HG03060 (cell line): ENCODE measurements around the gene BSN.
A peak's percentile ranks its signal among the peaks of the same experiment; 100 is the strongest.
"Not testable (repeated sequence)": the region's sequence is repeated elsewhere in the genome, so short reads cannot be mapped to it uniquely, and the experiment has no call there.

Source experiments
- ATAC-seq: cut with Tn5 transposase; IDR thresholded peaks from one replicate; pipeline ENCODE4 v1.9.1; 2021; ENCODE audit warnings: low read depth, moderate number of reproducible peaks; ENCODE audit not compliant: unreplicated experiment

Gene BSN

GRCh38 chr3:49667701-49668413, 113.6 kb downstream of the BSN start:
- ATAC-seq, result no peak

- no peak for ATAC-seq
Observed at GRCh38 chr3:49668414-49668797, 114.1 kb downstream of the BSN start.

- no peak for ATAC-seq
Observed at GRCh38 chr3:49668861-49669260, 114.6 kb downstream of the BSN start.

- ATAC-seq, result no peak
Observed at GRCh38 chr3:49669352-49669751, 115.1 kb downstream of the BSN start.

GRCh38 chr3:49670940-49671290, 116.6 kb downstream of the BSN start:
- ATAC-seq, result no peak

GRCh38 chr3:49671291-49672288, 117.3 kb downstream of the BSN start:
- ATAC-seq, result no peak

- ATAC-seq, result no peak
Observed at GRCh38 chr3:49673121-49673714, 118.9 kb downstream of the BSN start.

GRCh38 chr3:49673715-49674496, 119.6 kb downstream of the BSN start, which contains the start of gene APEH:
TSS of gene APEH (plus strand) at chr3:49674351. CDS start at chr3:49674402, 51 bp downstream.
- ATAC-seq, result peak; percentile 45

GRCh38 chr3:49674497-49674983, 120.3 kb downstream of the BSN start:
- no peak for ATAC-seq

- ATAC-seq, result no peak
Observed at GRCh38 chr3:49675912-49676311, 121.6 kb downstream of the BSN start.

- no peak for ATAC-seq
Observed at GRCh38 chr3:49680493-49681231, 126.4 kb downstream of the BSN start.

- no peak for ATAC-seq
Observed at GRCh38 chr3:49681232-49681522, 126.9 kb downstream of the BSN start.

GRCh38 chr3:49681543-49681942, 127.3 kb downstream of the BSN start:
- no peak for ATAC-seq

GRCh38 chr3:49683162-49683561, 128.9 kb downstream of the BSN start:
- no peak for ATAC-seq

GRCh38 chr3:49684453-49684852, 130.2 kb downstream of the BSN start:
- not testable (repeated sequence) for ATAC-seq

GRCh38 chr3:49685103-49685502, 130.8 kb downstream of the BSN start:
- not testable (repeated sequence) for ATAC-seq

- not testable (repeated sequence) for ATAC-seq
Observed at GRCh38 chr3:49685846-49686245, 131.6 kb downstream of the BSN start.

- not testable (repeated sequence) for ATAC-seq
Observed at GRCh38 chr3:49686346-49686745, 132.1 kb downstream of the BSN start.

- ATAC-seq, result not testable (repeated sequence)
Observed at GRCh38 chr3:49686769-49687423, 132.6 kb downstream of the BSN start.
